Sigmoid colon (tissue), 4 donors: ENCODE results near the gene GNGT2.
"Not testable (repeated sequence)": the region's sequence is repeated elsewhere in the genome, so short reads cannot be mapped to it uniquely, and the experiment has no call there.

Source experiments
- CTCF ChIP-seq, 4 experiments: fragments of 450-650 bp in 3 of 4; fragments of 200-600 bp in 1 of 4; IDR thresholded peaks; one replicate each; pipeline ENCODE4 v1.5.1; 2016 to 2019; ENCODE audit warnings: antibody characterized with exemption in 4 of 4, mild to moderate bottlenecking in 3 of 4, moderate library complexity in 2 of 4
- EP300 ChIP-seq, 4 donors: sonication (generic); formaldehyde crosslinking; IDR thresholded peaks; one replicate each; pipeline ENCODE4 v1.6.1; 2017; ENCODE audit warnings: antibody characterized with exemption in 4 of 4

- TF ChIP-seq CTCF, EP300 (IDR thresholded peaks at IDR 0.05): not testable (repeated sequence)
These were observed 34.4 kb downstream of the GNGT2 start for GRCh38 chr17:49175978-49176377.
